GM12878 (cell line): ENCODE data around the gene RXFP4.

Source experiments
- CBX5 ChIP-seq: sonication (generic); IDR thresholded peaks from 2 replicates; pipeline ENCODE4 v1.6.1; 2016; ENCODE audit warnings: low read depth, moderate library complexity, mild to moderate bottlenecking, inconsistent platforms
- EZH2 ChIP-seq: IDR thresholded peaks from 2 replicates; pipeline ENCODE4 v1.6.1; 2012; ENCODE audit warnings: low read depth, mild to moderate bottlenecking, control low read depth, inconsistent platforms, low read length, borderline replicate concordance; ENCODE audit not compliant: control insufficient read depth
- FOXM1 ChIP-seq: IDR thresholded peaks from 2 replicates; pipeline ENCODE4 v1.6.1; 2012; ENCODE audit warnings: low read depth, mild to moderate bottlenecking, inconsistent platforms, low read length, moderate library complexity
- HCFC1 ChIP-seq: fragments of 150-350 bp; IDR thresholded peaks from 2 replicates; pipeline ENCODE4 v1.6.1; 2014; ENCODE audit warnings: low read length
- POLR2A ChIP-seq: IDR thresholded peaks from 2 replicates; pipeline ENCODE4 v1.6.1; 2011; ENCODE audit warnings: low read depth, mild to moderate bottlenecking, low read length
- RBBP5 ChIP-seq: fragments of 200-600 bp; sonication (generic); conservative IDR thresholded peaks from 2 replicates; pipeline ENCODE4 v1.6.1; 2016
- RCOR1 ChIP-seq: conservative IDR thresholded peaks from 2 replicates; pipeline ENCODE4 v1.6.1; 2012; ENCODE audit warnings: low read depth, low read length, improper control_type of control experiment
- YY1 ChIP-seq: IDR thresholded peaks from 2 replicates; pipeline ENCODE4 v1.6.1; 2011; ENCODE audit warnings: low read depth, mild to moderate bottlenecking, low read length
- ZNF274 ChIP-seq: IDR thresholded peaks from one replicate; pipeline ENCODE4 v1.8.0; 2011; ENCODE audit not compliant: insufficient read length, insufficient read depth
- TF ChIP-seq, protein P1 (sequence below), 3 experiments: IDR thresholded peaks in 2 of 3; conservative IDR thresholded peaks in 1 of 3; 2 replicates each; pipeline ENCODE4 v1.5.1; 2011; ENCODE audit warnings: low read depth in 3 of 3, low read length in 3 of 3, mild to moderate bottlenecking in 3 of 3, control low read depth in 2 of 3, moderate library complexity in 2 of 3, inconsistent platforms in 1 of 3, mixed read lengths in 1 of 3; ENCODE audit not compliant: control insufficient read depth in 2 of 3, insufficient read depth in 1 of 3; ENCODE audit errors: extremely low read depth in 1 of 3
- TF ChIP-seq, protein P2 (sequence below): IDR thresholded peaks from 2 replicates; pipeline ENCODE4 v1.6.1; 2011; ENCODE audit warnings: low read depth, low read length, improper control_type of control experiment, borderline replicate concordance

DNA sequence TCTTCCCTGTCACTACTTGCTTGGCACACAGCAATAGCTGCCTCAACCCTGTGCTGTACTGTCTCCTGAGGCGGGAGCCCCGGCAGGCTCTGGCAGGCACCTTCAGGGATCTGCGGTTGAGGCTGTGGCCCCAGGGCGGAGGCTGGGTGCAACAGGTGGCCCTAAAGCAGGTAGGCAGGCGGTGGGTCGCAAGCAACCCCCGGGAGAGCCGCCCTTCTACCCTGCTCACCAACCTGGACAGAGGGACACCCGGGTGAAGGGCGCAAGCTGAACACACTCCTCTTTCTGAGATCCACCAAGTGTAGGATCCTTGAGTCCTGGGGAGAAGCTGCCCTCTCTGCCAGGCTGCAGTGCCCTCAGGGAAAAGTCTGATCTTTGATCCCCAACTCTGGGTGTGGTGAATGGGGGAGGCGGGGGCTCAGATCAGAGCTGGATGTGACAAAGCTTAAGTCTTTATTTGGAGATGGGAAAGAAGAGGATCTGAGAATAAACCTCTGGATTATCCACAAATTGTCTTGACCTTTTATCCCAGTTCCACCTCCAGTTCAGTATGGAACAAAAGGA, 1.2 kb downstream of the RXFP4 start:
- TF ChIP-seq RBBP5 (no peak), CBX5 (no peak), ZNF274 (no peak), POLR2A (peak; percentile 9; the same call in 1 of the 2 replicates), EZH2 (no peak), FOXM1 (no peak), YY1 (no peak), HCFC1 (no peak), RCOR1 (no peak)
- TF ChIP-seq, protein P1, sequence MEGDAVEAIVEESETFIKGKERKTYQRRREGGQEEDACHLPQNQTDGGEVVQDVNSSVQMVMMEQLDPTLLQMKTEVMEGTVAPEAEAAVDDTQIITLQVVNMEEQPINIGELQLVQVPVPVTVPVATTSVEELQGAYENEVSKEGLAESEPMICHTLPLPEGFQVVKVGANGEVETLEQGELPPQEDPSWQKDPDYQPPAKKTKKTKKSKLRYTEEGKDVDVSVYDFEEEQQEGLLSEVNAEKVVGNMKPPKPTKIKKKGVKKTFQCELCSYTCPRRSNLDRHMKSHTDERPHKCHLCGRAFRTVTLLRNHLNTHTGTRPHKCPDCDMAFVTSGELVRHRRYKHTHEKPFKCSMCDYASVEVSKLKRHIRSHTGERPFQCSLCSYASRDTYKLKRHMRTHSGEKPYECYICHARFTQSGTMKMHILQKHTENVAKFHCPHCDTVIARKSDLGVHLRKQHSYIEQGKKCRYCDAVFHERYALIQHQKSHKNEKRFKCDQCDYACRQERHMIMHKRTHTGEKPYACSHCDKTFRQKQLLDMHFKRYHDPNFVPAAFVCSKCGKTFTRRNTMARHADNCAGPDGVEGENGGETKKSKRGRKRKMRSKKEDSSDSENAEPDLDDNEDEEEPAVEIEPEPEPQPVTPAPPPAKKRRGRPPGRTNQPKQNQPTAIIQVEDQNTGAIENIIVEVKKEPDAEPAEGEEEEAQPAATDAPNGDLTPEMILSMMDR (IDR thresholded peaks at IDR 0.05 in 2 of 3, conservative IDR thresholded peaks at IDR 0.05 in 1 of 3; ENCODE audit: control insufficient read depth in 2 of 3, extremely low read depth in 1 of 3, insufficient read depth in 1 of 3, low read depth in 3 of 3, low read length in 3 of 3), result no peak
- TF ChIP-seq, protein P2, sequence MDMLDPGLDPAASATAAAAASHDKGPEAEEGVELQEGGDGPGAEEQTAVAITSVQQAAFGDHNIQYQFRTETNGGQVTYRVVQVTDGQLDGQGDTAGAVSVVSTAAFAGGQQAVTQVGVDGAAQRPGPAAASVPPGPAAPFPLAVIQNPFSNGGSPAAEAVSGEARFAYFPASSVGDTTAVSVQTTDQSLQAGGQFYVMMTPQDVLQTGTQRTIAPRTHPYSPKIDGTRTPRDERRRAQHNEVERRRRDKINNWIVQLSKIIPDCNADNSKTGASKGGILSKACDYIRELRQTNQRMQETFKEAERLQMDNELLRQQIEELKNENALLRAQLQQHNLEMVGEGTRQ, result no peak
